Measurements from ENCODE around the gene ARHGAP24.

Gene ARHGAP24

DNA sequence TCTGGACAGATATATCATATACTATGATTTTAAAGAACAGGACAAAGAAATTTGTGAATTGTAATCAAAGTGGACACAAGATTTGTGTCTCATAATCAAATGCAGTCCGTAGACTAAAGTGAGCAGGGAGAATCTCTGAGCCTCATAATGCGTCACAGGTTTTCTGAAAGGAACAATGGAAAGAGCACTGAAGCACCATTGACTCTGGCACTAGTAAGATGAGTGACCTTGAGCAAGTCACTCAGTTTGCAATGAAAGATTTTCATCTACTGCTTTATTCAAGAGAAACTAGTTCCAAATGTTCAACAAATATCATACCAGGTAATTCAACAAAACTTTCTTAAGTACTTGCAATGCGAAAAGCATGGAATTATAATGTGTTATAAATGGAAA is 569.6 kb downstream of the ARHGAP24 start:
- no peak for DNase-seq

DNA sequence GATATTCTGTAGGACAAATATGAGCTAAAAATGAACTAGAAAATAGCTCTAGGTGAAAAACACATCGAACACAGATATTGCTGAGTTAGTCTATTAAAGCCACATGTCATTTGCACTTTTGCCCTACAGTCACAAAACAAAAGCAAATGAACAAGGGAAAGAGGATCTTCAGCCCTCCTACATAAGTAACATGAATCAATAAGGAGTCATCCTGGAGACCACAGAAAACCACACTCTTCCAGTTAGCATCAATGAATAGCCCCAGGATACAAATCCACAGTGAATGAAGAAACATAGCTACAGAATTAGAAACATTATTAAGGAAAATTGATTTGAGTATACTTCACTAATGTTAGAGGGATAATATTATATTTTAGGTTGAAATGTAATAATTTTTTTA is 573.5 kb downstream of the ARHGAP24 start:
- DNase-seq = no peak

DNA sequence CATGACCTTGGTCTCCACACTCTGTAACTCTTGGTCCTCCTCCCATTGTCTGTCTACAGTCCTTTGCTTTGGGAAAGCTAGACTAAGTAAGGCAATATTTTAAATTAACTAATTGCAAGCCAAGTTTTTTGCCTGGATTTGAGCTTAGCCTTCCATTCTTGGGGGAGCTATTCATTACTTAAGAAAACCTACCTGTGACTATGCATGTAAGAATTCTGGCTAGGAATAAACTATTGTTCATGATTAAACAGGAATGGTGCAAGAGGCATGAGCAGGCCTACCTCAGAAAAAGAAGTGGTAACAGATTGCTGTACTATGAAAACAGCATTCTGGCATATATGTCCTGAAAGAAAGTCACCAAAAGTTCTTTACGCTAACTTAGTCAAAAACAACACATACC is 575.5 kb downstream of the ARHGAP24 start:
- DNase-seq = no peak

Data from stimulated activated CD4-positive, alpha-beta T cell treated with anti-CD3 and anti-CD28 coated beads, Interleukin-2, amount 100 ng/mL, for 48 hours (primary cell).